ENCODE results near the gene CHMP3. TPM values are rescaled to one million over a fixed set of nuclear protein-coding genes. Genes with fewer than 3 reads are reported as not detected.
A peak's percentile ranks its signal among the peaks of the same experiment; 100 is the strongest.

The CHMP3 gene
- polyA plus RNA-seq, 1 of the 3 experiments (the other 2 are of a cell fraction) = 75.3 TPM

DNA sequence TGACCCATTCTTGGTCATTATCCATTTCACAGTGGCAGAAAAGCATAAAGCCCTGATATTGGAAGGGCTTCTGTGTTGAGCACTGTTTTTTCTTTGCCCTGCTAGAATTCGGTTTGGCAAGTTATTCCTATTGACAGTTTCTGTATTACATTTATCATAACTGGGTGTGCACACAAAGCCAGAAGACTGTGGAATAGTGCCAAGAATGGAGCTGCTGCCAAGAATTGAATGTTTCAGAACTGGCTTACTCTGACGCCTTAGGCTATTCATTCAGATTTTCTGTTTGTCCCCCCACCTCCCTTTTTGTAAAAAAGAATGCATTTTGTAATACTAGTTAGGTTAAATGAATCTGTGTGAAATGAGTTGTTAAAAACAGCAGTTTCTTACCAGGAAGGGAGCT lies 109.4 kb downstream of the CHMP3 start:
- Histone ChIP-seq H3K27ac (ENCODE audit: low read depth in 2 of 2, low read length in 1 of 2) (peak overlapping the region; percentile 2 to 51; a peak in 1 of 4 replicates), H3K4me2 (no peak overlapping the region), H3K9me3 (no peaks in the 10 kb centered on the region), H4K20me1 (ENCODE audit: insufficient read depth) (peaks cover 33% of the 10 kb centered on the region), H3K4me3 (ENCODE audit: low read depth in 2 of 2, low read length in 1 of 2) (no peak overlapping the region), H3F3A (replicated peaks; ENCODE audit: insufficient read depth) (no peaks in the 10 kb centered on the region), H3K4me1 (ENCODE audit: control insufficient read depth in 1 of 2, insufficient read depth in 2 of 2, low read depth in 1 of 2, low read length in 1 of 2) (peaks cover 5 to 10% of the 10 kb centered on the region in 2 experiments), H3K36me3 (replicated peaks in 1 of 2; ENCODE audit: control insufficient read depth in 1 of 2, insufficient read depth in 2 of 2, low read length in 1 of 2) (peaks cover 84 to 88% of the 10 kb centered on the region in 2 experiments), H3K9me2 (no peaks in the 10 kb centered on the region), H3K27me3 (ENCODE audit: insufficient read depth) (no peaks in the 10 kb centered on the region), H2AFZ (ENCODE audit: low read depth) (no peak overlapping the region), H3K79me2 (ENCODE audit: insufficient read depth) (peaks cover 59% of the 10 kb centered on the region), H3K9ac (no peak overlapping the region)
- ChIA-PET CTCF (interaction anchor here (1.0 kb wide), 1 partner anchor 67 kb away, joined by 3 read pairs; no protein-coding TSS in a partner anchor), POLR2A (interaction anchor here (0.8 to 1.4 kb wide), 2 partner anchors 10 to 13 kb away, joined by 3 read pairs; partner anchors contain the start of gene KDM3A)
- WGBS (ENCODE audit: low lambda C conversion rate) = 46% methylated on average over 2 of the region's 2 CpGs
- DNase-seq = no peak
- peak; percentile 38; the same call in 1 of the 2 replicates for TF ChIP-seq NFIC (IDR thresholded peaks at IDR 0.05; ENCODE audit: borderline replicate concordance)
- TF ChIP-seq SIN3A (IDR thresholded peaks at IDR 0.05; ENCODE audit: borderline replicate concordance, low read depth, low read length) = no peak
- TF ChIP-seq TAF1 (IDR thresholded peaks at IDR 0.05; ENCODE audit: borderline replicate concordance, low read depth, low read length) = no peak
- no peak for TF ChIP-seq FOXJ3 (CRISPR knock-in tag; IDR thresholded peaks at IDR 0.05)
- no peak for TF ChIP-seq EP300 (IDR thresholded peaks at IDR 0.05; ENCODE audit: borderline replicate concordance in 1 of 2, low read depth in 1 of 2, low read length in 1 of 2)

Small RNA genes within 50 kb of the gene (small RNA-seq; reads per million reads assigned to genes)
- gene RNU6-640P = 0 reads per million in 7 experiments

Other genes starting within 250 kb of the CHMP3 start
- gene REEP1, start 225.8 kb downstream of the CHMP3 start, polyA plus RNA-seq (2012; rRNA removed) = 0.13 TPM in 2 replicates
- 13.7 and 20.4 TPM in 2 replicates for gene KDM3A, start 122.1 kb downstream of the CHMP3 start, polyA plus RNA-seq (2012; rRNA removed)
- gene RNF103, start 60.4 kb upstream of the CHMP3 start, polyA plus RNA-seq (2012; rRNA removed) = 7.0 and 8.8 TPM in 2 replicates
- 4.3 and 4.9 TPM in 2 replicates for gene RMND5A, start 156.8 kb upstream of the CHMP3 start, polyA plus RNA-seq (2012; rRNA removed)
- 0.05 and 0.08 TPM in 2 replicates for gene CD8A, start 227.5 kb upstream of the CHMP3 start, polyA plus RNA-seq (2012; rRNA removed)